ENCODE results near the gene HOXD11. TPM values are rescaled to one million over a fixed set of nuclear protein-coding genes. Genes with fewer than 3 reads are reported as not detected.
A peak's percentile ranks its signal among the peaks of the same experiment; 100 is the strongest.

The HOXD11 gene
- total and polyA plus RNA-seq, 9 of the 15 experiments (the other 6 are each of a cell fraction or from before 2014, with no cell fraction given) = not detected

DNA sequence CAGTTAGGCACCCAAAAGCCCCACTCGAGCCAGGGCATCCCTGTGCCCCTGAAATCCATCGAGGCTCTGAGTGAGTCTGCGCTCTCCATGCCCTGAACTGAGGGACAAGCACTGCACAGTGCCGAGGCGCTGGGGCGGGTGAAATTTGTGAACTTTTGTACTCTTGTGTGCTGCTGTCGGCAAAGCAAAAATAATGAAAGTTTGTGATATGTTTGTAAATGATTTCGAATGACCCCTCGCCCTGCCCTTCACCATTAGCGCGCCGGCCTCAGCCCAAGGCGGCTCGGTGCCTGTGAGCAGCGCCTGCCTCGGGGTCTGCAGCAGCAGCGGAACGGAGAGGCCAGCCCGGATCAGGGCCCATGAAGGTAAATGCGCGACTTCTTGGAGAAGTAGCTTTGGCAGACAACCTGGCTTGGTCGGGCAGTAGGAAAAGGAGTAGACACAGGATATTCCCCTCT is 42.4 kb downstream of the HOXD11 start:
- no peaks in the 10 kb centered on the region; the same call in 1 of the 2 replicates for H4K20me1 ChIP-seq (replicated peaks; ENCODE audit: control insufficient read depth, insufficient read depth, low read length)
- peaks cover 63 to 73% of the 10 kb centered on the region in 2 experiments for H3K27me3 ChIP-seq (ENCODE audit: control insufficient read depth in 2 of 2, insufficient read depth in 2 of 2, low read length in 2 of 2)
- 0% methylated on average over 22 of the region's 22 CpGs for WGBS (ENCODE audit: insufficient coverage, low coverage, missing lambda C conversion rate)
- ChIA-PET POLR2A (no interaction called here), CTCF (ENCODE audit: low intra/inter-chr PET ratio) (no interaction called here)
- H3K36me3 ChIP-seq (ENCODE audit: control insufficient read depth, insufficient read depth, low read length) = no peaks in the 10 kb centered on the region
- DNase-seq (ENCODE audit: extremely low read depth in 1 of 4, low spot score in 3 of 4) (no peak), ATAC-seq (no peak; the same call in 2 of the 3 replicates), FAIRE-seq (no peak)
- no peaks in the 10 kb centered on the region for H3K79me2 ChIP-seq (ENCODE audit: control insufficient read depth, insufficient read depth, low read length)
- H3K4me1 ChIP-seq (replicated peaks in 1 of 2; ENCODE audit: control insufficient read depth in 2 of 2, insufficient read depth in 2 of 2, low read length in 2 of 2) = peaks cover 0 to 10% of the 10 kb centered on the region in 2 experiments; a peak in 1 of 5 replicates
- no peaks in the 10 kb centered on the region for H3K9me3 ChIP-seq (replicated peaks; ENCODE audit: control insufficient read depth, insufficient read depth, low read depth, low read length)
- no peak for TF ChIP-seq SRSF7 (optimal IDR thresholded peaks at IDR 0.05; ENCODE audit: low read depth, low read length)
- 0 out of 2 replicates have a peak, but pooled peaks have one; percentile 24 for TF ChIP-seq EZH2 (IDR thresholded peaks at IDR 0.05; ENCODE audit: borderline replicate concordance, low read depth, low read length)
- intact Hi-C loops (cut with micrococcal nuclease) (loop anchor here (10.0 kb wide), 2 partner anchors 225 to 1605 kb away; no protein-coding TSS in a partner anchor), in situ Hi-C loops (cut with MboI) (loop anchor here (25.0 kb wide), 2 partner anchors 663 to 1613 kb away; no protein-coding TSS in a partner anchor)
- no TSS peak for BruUV-seq (replicated peaks)
- no peak overlapping the region for H3K4me2 ChIP-seq (ENCODE audit: insufficient read depth, low read length)
- H3K9ac ChIP-seq (ENCODE audit: insufficient read depth in 1 of 2, low read depth in 2 of 2, low read length in 2 of 2) = no peak overlapping the region
- H3K27ac ChIP-seq (ENCODE audit: extremely low read depth, low read depth, low read length) = no peak overlapping the region
- H2AFZ ChIP-seq (ENCODE audit: low read depth, low read length) = no peak overlapping the region
- H3K4me3 ChIP-seq = no peak overlapping the region
- no peaks in the 10 kb centered on the region for H3K9me1 ChIP-seq (ENCODE audit: control insufficient read depth, insufficient read depth, low read length)

DNA sequence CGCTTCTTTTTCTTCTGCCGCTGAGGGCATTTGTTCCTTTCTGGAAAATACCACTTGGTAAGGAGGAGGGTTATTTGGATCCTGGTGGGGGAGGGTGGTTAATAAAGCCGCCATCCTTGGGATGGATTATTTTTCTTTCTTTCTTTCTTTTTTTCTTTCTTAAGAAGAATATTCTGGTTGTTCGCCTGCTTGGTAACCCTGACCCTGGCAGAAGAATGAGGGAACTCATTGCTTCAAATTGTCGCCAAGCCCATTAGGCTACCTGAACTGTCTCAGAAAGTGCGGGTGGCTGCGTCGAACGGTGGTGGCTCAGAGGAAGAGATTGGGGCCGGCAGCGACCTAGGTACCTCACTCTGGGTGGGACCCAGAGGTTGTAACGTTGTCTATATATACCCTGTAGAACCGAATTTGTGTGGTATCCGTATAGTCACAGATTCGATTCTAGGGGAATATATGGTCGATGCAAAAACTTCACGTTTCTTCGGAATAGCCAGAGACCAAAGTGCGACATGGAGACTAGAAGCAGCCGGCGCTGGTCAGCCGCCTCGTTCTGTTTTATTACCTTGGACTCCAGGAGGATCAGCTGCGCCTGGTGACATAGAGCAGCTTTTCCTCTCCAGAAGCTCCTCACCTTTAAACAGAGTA is 43.0 kb downstream of the HOXD11 start:
- Histone ChIP-seq H3K9ac (ENCODE audit: insufficient read depth in 1 of 2, low read depth in 2 of 2, low read length in 2 of 2) (no peak overlapping the region), H4K20me1 (replicated peaks; ENCODE audit: control insufficient read depth, insufficient read depth, low read length) (no peaks in the 10 kb centered on the region; the same call in 1 of the 2 replicates), H3K4me1 (replicated peaks in 1 of 2; ENCODE audit: control insufficient read depth in 2 of 2, insufficient read depth in 2 of 2, low read length in 2 of 2) (peaks cover 0 to 10% of the 10 kb centered on the region in 2 experiments; a peak in 1 of 5 replicates), H3K4me3 (no peak overlapping the region), H3K27me3 (ENCODE audit: control insufficient read depth in 2 of 2, insufficient read depth in 2 of 2, low read length in 2 of 2) (peaks cover 63 to 78% of the 10 kb centered on the region in 2 experiments), H3K4me2 (ENCODE audit: insufficient read depth, low read length) (no peak overlapping the region), H3K9me1 (ENCODE audit: control insufficient read depth, insufficient read depth, low read length) (no peaks in the 10 kb centered on the region), H3K79me2 (ENCODE audit: control insufficient read depth, insufficient read depth, low read length) (no peaks in the 10 kb centered on the region), H3K9me3 (replicated peaks; ENCODE audit: control insufficient read depth, insufficient read depth, low read depth, low read length) (no peaks in the 10 kb centered on the region), H3K36me3 (ENCODE audit: control insufficient read depth, insufficient read depth, low read length) (no peaks in the 10 kb centered on the region), H2AFZ (ENCODE audit: low read depth, low read length) (no peak overlapping the region), H3K27ac (ENCODE audit: extremely low read depth, low read depth, low read length) (no peak overlapping the region)
- ChIA-PET POLR2A (interaction anchor here (1.1 to 1.3 kb wide), 2 partner anchors 12 to 25 kb away, joined by 3 read pairs; no protein-coding TSS in a partner anchor), CTCF (ENCODE audit: low intra/inter-chr PET ratio) (no interaction called here)
- TF ChIP-seq EZH2 (IDR thresholded peaks at IDR 0.05; ENCODE audit: borderline replicate concordance, low read depth, low read length) = peak; percentile 14; the same call in 1 of the 2 replicates
- TF ChIP-seq DMBX1 (CRISPR knock-in tag; IDR thresholded peaks at IDR 0.05; ENCODE audit: borderline replicate concordance) = no peak
- no TSS peak for BruUV-seq (replicated peaks)
- intact Hi-C loops (cut with micrococcal nuclease) = loop anchor here (10.0 kb wide), 2 partner anchors 225 to 1605 kb away; no protein-coding TSS in a partner anchor
- FAIRE-seq (no peak), ATAC-seq (no peak), DNase-seq (ENCODE audit: extremely low read depth in 1 of 4, low spot score in 3 of 4) (no peak)
- WGBS (ENCODE audit: insufficient coverage, low coverage, missing lambda C conversion rate) = 3% methylated on average over 23 of the region's 24 CpGs
- in situ Hi-C loops (cut with MboI) = loop anchor here (25.0 kb wide), 2 partner anchors 662 to 1612 kb away; no protein-coding TSS in a partner anchor

All from K562 (cell line).